ENCODE results near the gene CYTH4.

- no peak for TF ChIP-seq CTCF (IDR thresholded peaks at IDR 0.05)
- TF ChIP-seq EP300 (IDR thresholded peaks at IDR 0.05), result no peak
These were observed 24.1 kb upstream of the CYTH4 start for GRCh38 chr22:37258005-37258752.

Measured in upper lobe of left lung (tissue), 4 donors.